ENCODE measurements around the gene ZDHHC4.

GRCh38 chr7:6531492-6532279, 45.6 kb upstream of the ZDHHC4 start:
- no peak for TF ChIP-seq POLR2A (IDR thresholded peaks at IDR 0.05; ENCODE audit: low read depth, low read length)
- TF ChIP-seq CHD4 (IDR thresholded peaks at IDR 0.05): no peak
- TF ChIP-seq TAF1 (IDR thresholded peaks at IDR 0.05; ENCODE audit: borderline replicate concordance, low read depth, low read length): no peak
- no peak for TF ChIP-seq SRF (IDR thresholded peaks at IDR 0.05; ENCODE audit: low read depth in 2 of 2, low read length in 2 of 2)
- TF ChIP-seq CTCF (IDR thresholded peaks at IDR 0.05 in 2 of 3, conservative IDR thresholded peaks at IDR 0.05 in 1 of 3; ENCODE audit: control insufficient read depth in 2 of 3, extremely low read depth in 1 of 3, insufficient read depth in 1 of 3, low read depth in 3 of 3, low read length in 3 of 3): no peak
- no peak for TF ChIP-seq USF1 (IDR thresholded peaks at IDR 0.05; ENCODE audit: borderline replicate concordance, extremely low read length, insufficient read depth, low read depth, low read length)
- TF ChIP-seq ASH2L (IDR thresholded peaks at IDR 0.05; ENCODE audit: borderline replicate concordance, low read depth): no peak
- TF ChIP-seq SUZ12 (IDR thresholded peaks at IDR 0.05; ENCODE audit: unreplicated experiment): no peak
- no peak for TF ChIP-seq EP300 (IDR thresholded peaks at IDR 0.05; ENCODE audit: borderline replicate concordance in 1 of 2, control insufficient read depth in 1 of 2, low read depth in 2 of 2, low read length in 2 of 2)
- TF ChIP-seq JUND (IDR thresholded peaks at IDR 0.05; ENCODE audit: low read depth, low read length): no peak
- no peak for TF ChIP-seq CBX5 (IDR thresholded peaks at IDR 0.05; ENCODE audit: low read depth)
- no peak for TF ChIP-seq YY1 (IDR thresholded peaks at IDR 0.05; ENCODE audit: low read depth, low read length)
- no peak for TF ChIP-seq MXI1 (IDR thresholded peaks at IDR 0.05; ENCODE audit: low read depth, low read length)
- no peak for TF ChIP-seq LARP7 (IDR thresholded peaks at IDR 0.05)
